SKM-1 (cell line): Measurements from ENCODE around the gene GPR25.

Experiments
- DNase-seq: peaks from one replicate; lab custom pipeline; 2025; ENCODE audit not compliant: unreplicated experiment; lab: John Stamatoyannopoulos, UW

GPR25 gene

GRCh38 chr1:200894712-200895442 lies 22.1 kb downstream of the GPR25 start, which contains the start of gene INAVA:
Gene INAVA (plus strand): TSS chr1:200894900. CDS start chr1:200898401, 3,501 bp downstream.
- no peak for DNase-seq

- DNase-seq: no peak
Observed at GRCh38 chr1:200895443-200895789, 22.6 kb downstream of the GPR25 start.

GRCh38 chr1:200895801-200896530 lies 23.2 kb downstream of the GPR25 start:
- DNase-seq: no peak

GRCh38 chr1:200896531-200897196 lies 23.9 kb downstream of the GPR25 start:
- peak; percentile 89 for DNase-seq

- no peak for DNase-seq
Observed at GRCh38 chr1:200897259-200897658, 24.5 kb downstream of the GPR25 start.

- DNase-seq: peak; percentile 64
Observed at GRCh38 chr1:200899015-200899386, 26.2 kb downstream of the GPR25 start.

GRCh38 chr1:200899451-200899915 lies 26.7 kb downstream of the GPR25 start:
- no peak for DNase-seq

- DNase-seq: no peak
Observed at GRCh38 chr1:200899954-200900867, 27.4 kb downstream of the GPR25 start.

GRCh38 chr1:200900877-200901276 lies 28.1 kb downstream of the GPR25 start:
- no peak for DNase-seq

GRCh38 chr1:200901350-200901749 lies 28.6 kb downstream of the GPR25 start:
- no peak for DNase-seq

GRCh38 chr1:200901796-200902444 lies 29.1 kb downstream of the GPR25 start:
- DNase-seq: no peak

- DNase-seq: no peak
Observed at GRCh38 chr1:200903793-200904192, 31.0 kb downstream of the GPR25 start.

GRCh38 chr1:200904772-200905171 lies 32.0 kb downstream of the GPR25 start:
- DNase-seq: no peak

GRCh38 chr1:200905411-200906052 lies 32.8 kb downstream of the GPR25 start:
- peak; percentile 89 for DNase-seq

GRCh38 chr1:200906491-200906890 lies 33.7 kb downstream of the GPR25 start:
- no peak for DNase-seq

GRCh38 chr1:200907611-200908097 lies 34.9 kb downstream of the GPR25 start:
- peak; percentile 96 for DNase-seq

GRCh38 chr1:200908191-200908868 lies 35.5 kb downstream of the GPR25 start:
- DNase-seq: no peak

GRCh38 chr1:200909071-200909470 lies 36.3 kb downstream of the GPR25 start:
- DNase-seq: no peak

GRCh38 chr1:200909757-200910239 lies 37.0 kb downstream of the GPR25 start:
- DNase-seq: no peak
